ENCODE data around the gene TSPAN1. TPM values are rescaled to one million over a fixed set of nuclear protein-coding genes. Genes with fewer than 3 reads are reported as not detected.

TSPAN1 gene
- total and polyA plus RNA-seq, 2 of the 13 experiments (the other 11 are each of a cell fraction or from before 2014, with no cell fraction given): 1.7 to 2.9 TPM

DNA sequence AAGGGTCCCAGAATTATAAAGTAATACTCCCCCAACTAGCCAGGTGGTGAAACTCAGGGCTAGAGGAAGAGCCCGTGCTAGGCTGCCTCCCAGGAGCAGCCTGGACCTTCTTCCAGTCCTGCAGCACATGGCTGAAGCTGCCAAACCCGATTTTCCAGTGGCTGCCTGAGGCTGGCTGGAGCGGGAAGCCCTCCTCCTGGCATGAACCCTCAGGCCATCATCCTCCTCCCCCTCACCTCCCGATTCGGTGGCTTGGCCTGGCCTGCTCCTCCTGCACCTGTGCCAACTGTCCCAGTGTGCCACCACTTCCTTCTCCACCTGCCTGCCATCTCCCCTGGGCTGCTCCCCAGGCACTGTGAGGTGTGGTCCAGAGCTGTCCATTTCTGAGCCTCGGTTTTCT lies 3.0 kb upstream of the TSPAN1 start:
- Histone ChIP-seq H3K4me2 (ENCODE audit: low read depth, low read length) (no peak overlapping the region), H4K20me1 (ENCODE audit: insufficient read depth, low read length) (no peaks in the 10 kb centered on the region), H3K36me3 (replicated peaks in 1 of 2; ENCODE audit: control insufficient read depth in 1 of 2, insufficient read depth in 2 of 2, low read length in 2 of 2) (no peaks in the 10 kb centered on the region), H3K4me3 (replicated peaks in 1 of 3; ENCODE audit: insufficient read depth in 1 of 3, low read depth in 2 of 3, low read length in 3 of 3) (no peak overlapping the region), H2AFZ (ENCODE audit: low read length) (no peak overlapping the region), H3K9ac (ENCODE audit: insufficient read depth, low read depth, low read length) (no peak overlapping the region), H3K27ac (ENCODE audit: extremely low read length, insufficient read depth, low read length) (no peak overlapping the region), H3K9me3 (ENCODE audit: low read length) (no peaks in the 10 kb centered on the region), H3K27me3 (ENCODE audit: control insufficient read depth in 1 of 2, insufficient read depth in 2 of 2, low read length in 2 of 2) (peaks cover 0 to 10% of the 10 kb centered on the region in 2 experiments; a peak in 1 of 5 replicates), H3K4me1 (ENCODE audit: insufficient read depth, low read length) (peaks cover 24% of the 10 kb centered on the region), H3K79me2 (ENCODE audit: insufficient read depth, low read length) (no peaks in the 10 kb centered on the region)
- FAIRE-seq (no peak), DNase-seq (ENCODE audit: low spot score) (no peak), ATAC-seq (no peak)
- no TSS peak for BruUV-seq (replicated peaks)
- WGBS (ENCODE audit: low lambda C conversion rate): 20% methylated on average over 4 of the region's 6 CpGs
- ChIA-PET CTCF (ENCODE audit: low intra/inter-chr PET ratio, low total read pairs) (no interaction called here), POLR2A (no interaction called here)
- no peak for TF ChIP-seq SNRNP70 (IDR thresholded peaks at IDR 0.05; ENCODE audit: low read depth, low read length)
- in situ Hi-C loops (cut with HindIII; ENCODE audit: extremely low pct_ligation_motif_present, low pct_unique_long_range_greater_than_20kb) (no loop called here), intact Hi-C loops (cut with micrococcal nuclease; ENCODE audit: unreplicated experiment) (no loop called here)

DNA sequence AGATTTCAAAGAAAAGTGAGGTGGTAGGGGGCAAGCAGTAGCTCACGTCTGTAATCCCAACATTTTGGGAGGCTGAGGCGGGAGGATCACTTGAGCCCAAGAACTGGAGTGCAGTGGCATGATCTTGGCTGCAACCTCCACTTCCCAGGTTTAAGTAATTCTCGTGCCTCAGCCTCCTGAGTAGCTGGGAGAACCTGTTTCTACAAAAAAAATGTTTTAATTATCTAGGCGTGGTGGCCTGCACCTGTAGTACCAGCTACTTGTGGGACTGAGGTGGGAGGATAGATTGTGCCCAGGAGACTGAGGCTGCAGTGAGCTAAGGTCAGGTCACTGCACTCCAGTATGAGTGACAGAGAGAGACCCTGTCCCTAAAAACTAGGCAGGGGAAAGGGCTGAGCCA lies 2.6 kb upstream of the TSPAN1 start:
- H3K4me2 ChIP-seq (ENCODE audit: low read depth, low read length): no peak overlapping the region
- intact Hi-C loops (cut with micrococcal nuclease; ENCODE audit: unreplicated experiment): no loop called here

More for the DNA sequence above, 2.6 kb upstream of the TSPAN1 start:
- TF ChIP-seq FOXP1 (IDR thresholded peaks at IDR 0.05): no peak
- no peak for TF ChIP-seq FOXP1 (CRISPR knock-in tag; IDR thresholded peaks at IDR 0.05)
- TF ChIP-seq HOXA7 (CRISPR knock-in tag; IDR thresholded peaks at IDR 0.05): no peak
- TF ChIP-seq XRCC5 (optimal IDR thresholded peaks at IDR 0.05; ENCODE audit: low read length): no peak
- TF ChIP-seq ZNF274 (CRISPR knock-in tag; IDR thresholded peaks at IDR 0.05): no peak
- TF ChIP-seq, protein P1, sequence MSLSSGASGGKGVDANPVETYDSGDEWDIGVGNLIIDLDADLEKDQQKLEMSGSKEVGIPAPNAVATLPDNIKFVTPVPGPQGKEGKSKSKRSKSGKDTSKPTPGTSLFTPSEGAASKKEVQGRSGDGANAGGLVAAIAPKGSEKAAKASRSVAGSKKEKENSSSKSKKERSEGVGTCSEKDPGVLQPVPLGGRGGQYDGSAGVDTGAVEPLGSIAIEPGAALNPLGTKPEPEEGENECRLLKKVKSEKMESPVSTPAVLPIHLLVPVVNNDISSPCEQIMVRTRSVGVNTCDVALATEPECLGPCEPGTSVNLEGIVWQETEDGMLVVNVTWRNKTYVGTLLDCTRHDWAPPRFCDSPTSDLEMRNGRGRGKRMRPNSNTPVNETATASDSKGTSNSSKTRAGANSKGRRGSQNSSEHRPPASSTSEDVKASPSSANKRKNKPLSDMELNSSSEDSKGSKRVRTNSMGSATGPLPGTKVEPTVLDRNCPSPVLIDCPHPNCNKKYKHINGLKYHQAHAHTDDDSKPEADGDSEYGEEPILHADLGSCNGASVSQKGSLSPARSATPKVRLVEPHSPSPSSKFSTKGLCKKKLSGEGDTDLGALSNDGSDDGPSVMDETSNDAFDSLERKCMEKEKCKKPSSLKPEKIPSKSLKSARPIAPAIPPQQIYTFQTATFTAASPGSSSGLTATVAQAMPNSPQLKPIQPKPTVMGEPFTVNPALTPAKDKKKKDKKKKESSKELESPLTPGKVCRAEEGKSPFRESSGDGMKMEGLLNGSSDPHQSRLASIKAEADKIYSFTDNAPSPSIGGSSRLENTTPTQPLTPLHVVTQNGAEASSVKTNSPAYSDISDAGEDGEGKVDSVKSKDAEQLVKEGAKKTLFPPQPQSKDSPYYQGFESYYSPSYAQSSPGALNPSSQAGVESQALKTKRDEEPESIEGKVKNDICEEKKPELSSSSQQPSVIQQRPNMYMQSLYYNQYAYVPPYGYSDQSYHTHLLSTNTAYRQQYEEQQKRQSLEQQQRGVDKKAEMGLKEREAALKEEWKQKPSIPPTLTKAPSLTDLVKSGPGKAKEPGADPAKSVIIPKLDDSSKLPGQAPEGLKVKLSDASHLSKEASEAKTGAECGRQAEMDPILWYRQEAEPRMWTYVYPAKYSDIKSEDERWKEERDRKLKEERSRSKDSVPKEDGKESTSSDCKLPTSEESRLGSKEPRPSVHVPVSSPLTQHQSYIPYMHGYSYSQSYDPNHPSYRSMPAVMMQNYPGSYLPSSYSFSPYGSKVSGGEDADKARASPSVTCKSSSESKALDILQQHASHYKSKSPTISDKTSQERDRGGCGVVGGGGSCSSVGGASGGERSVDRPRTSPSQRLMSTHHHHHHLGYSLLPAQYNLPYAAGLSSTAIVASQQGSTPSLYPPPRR (CRISPR knock-in tag; IDR thresholded peaks at IDR 0.05; ENCODE audit: borderline replicate concordance): no peak
- no peak for TF ChIP-seq ZNF121 (CRISPR knock-in tag; IDR thresholded peaks at IDR 0.05)
- TF ChIP-seq, protein P2, sequence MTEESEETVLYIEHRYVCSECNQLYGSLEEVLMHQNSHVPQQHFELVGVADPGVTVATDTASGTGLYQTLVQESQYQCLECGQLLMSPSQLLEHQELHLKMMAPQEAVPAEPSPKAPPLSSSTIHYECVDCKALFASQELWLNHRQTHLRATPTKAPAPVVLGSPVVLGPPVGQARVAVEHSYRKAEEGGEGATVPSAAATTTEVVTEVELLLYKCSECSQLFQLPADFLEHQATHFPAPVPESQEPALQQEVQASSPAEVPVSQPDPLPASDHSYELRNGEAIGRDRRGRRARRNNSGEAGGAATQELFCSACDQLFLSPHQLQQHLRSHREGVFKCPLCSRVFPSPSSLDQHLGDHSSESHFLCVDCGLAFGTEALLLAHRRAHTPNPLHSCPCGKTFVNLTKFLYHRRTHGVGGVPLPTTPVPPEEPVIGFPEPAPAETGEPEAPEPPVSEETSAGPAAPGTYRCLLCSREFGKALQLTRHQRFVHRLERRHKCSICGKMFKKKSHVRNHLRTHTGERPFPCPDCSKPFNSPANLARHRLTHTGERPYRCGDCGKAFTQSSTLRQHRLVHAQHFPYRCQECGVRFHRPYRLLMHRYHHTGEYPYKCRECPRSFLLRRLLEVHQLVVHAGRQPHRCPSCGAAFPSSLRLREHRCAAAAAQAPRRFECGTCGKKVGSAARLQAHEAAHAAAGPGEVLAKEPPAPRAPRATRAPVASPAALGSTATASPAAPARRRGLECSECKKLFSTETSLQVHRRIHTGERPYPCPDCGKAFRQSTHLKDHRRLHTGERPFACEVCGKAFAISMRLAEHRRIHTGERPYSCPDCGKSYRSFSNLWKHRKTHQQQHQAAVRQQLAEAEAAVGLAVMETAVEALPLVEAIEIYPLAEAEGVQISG (CRISPR knock-in tag; IDR thresholded peaks at IDR 0.05): no peak
- TF ChIP-seq SIX1 (CRISPR knock-in tag; IDR thresholded peaks at IDR 0.05; ENCODE audit: borderline replicate concordance): no peak
- no peak for TF ChIP-seq ZNF720 (CRISPR knock-in tag; IDR thresholded peaks at IDR 0.05)
- no peak for TF ChIP-seq PHF21A (CRISPR knock-in tag; IDR thresholded peaks at IDR 0.05)
- TF ChIP-seq SALL2 (CRISPR knock-in tag; IDR thresholded peaks at IDR 0.05): no peak
- no peak for TF ChIP-seq HIVEP1 (CRISPR knock-in tag; IDR thresholded peaks at IDR 0.05)
- Histone ChIP-seq H4K20me1 (ENCODE audit: insufficient read depth, low read length) (no peaks in the 10 kb centered on the region), H3K27me3 (ENCODE audit: control insufficient read depth in 1 of 2, insufficient read depth in 2 of 2, low read length in 2 of 2) (peaks cover 0 to 10% of the 10 kb centered on the region in 2 experiments; a peak in 1 of 5 replicates), H3K4me3 (replicated peaks in 1 of 3; ENCODE audit: insufficient read depth in 1 of 3, low read depth in 2 of 3, low read length in 3 of 3) (no peak overlapping the region), H3K79me2 (ENCODE audit: insufficient read depth, low read length) (no peaks in the 10 kb centered on the region), H3K36me3 (replicated peaks in 1 of 2; ENCODE audit: control insufficient read depth in 1 of 2, insufficient read depth in 2 of 2, low read length in 2 of 2) (no peaks in the 10 kb centered on the region), H3K27ac (ENCODE audit: extremely low read length, insufficient read depth, low read length) (no peak overlapping the region), H3K9ac (ENCODE audit: insufficient read depth, low read depth, low read length) (no peak overlapping the region), H3K4me1 (ENCODE audit: insufficient read depth, low read length) (peaks cover 24% of the 10 kb centered on the region), H2AFZ (ENCODE audit: low read length) (no peak overlapping the region), H3K9me3 (ENCODE audit: low read length) (no peaks in the 10 kb centered on the region)
- FAIRE-seq: no peak
- no TSS peak for BruUV-seq (replicated peaks)
- DNase-seq (ENCODE audit: low spot score): no peak
- ChIA-PET POLR2A (no interaction called here), CTCF (ENCODE audit: low intra/inter-chr PET ratio, low total read pairs) (no interaction called here)
- in situ Hi-C loops (cut with HindIII; ENCODE audit: extremely low pct_ligation_motif_present, low pct_unique_long_range_greater_than_20kb): no loop called here
- ATAC-seq: no peak
- WGBS (ENCODE audit: low lambda C conversion rate): 78% methylated on average over 3 of the region's 4 CpGs

Measured in HepG2 (cell line).